HepG2 (cell line): ENCODE results near the gene ZNF567. TPM values are rescaled to one million over a fixed set of nuclear protein-coding genes. Genes with fewer than 3 reads are reported as not detected.

ENCODE experiments used
- DBP ChIP-seq: sonication (generic); formaldehyde crosslinking; IDR thresholded peaks from 2 replicates; pipeline ENCODE4 v1.4.0; 2020; ENCODE audit warnings: missing genetic modification reagents; ENCODE audit errors: not compliant biosample characterization
- FOXP4 ChIP-seq: sonication (generic); formaldehyde crosslinking; IDR thresholded peaks from 2 replicates; pipeline ENCODE4 v1.4.0; 2020; ENCODE audit warnings: missing genetic modification reagents
- GMEB1 ChIP-seq: sonication (generic); formaldehyde crosslinking; IDR thresholded peaks from 2 replicates; pipeline ENCODE4 v1.5.1; 2020; ENCODE audit warnings: missing genetic modification reagents, mild to moderate bottlenecking, borderline replicate concordance
- HDAC6 ChIP-seq: fragments of 200-600 bp; sonication (generic); IDR thresholded peaks from 2 replicates; pipeline ENCODE4 v1.7.0; 2017; ENCODE audit warnings: mild to moderate bottlenecking, antibody characterized with exemption, low read length, low read depth
- HMGXB4 ChIP-seq, 2 experiments: sonication (generic) in 1 of 2; formaldehyde crosslinking in 1 of 2; IDR thresholded peaks; 2 replicates each; pipeline versions ENCODE4 v1.4.0 to v1.6.1; 2018 to 2020; ENCODE audit warnings: missing genetic modification reagents in 2 of 2, borderline replicate concordance in 1 of 2, low read depth in 1 of 2, mild to moderate bottlenecking in 1 of 2, missing biosample characterization in 1 of 2
- PCBP1 ChIP-seq: fragments of 200-400 bp; formaldehyde crosslinking; IDR thresholded peaks from 2 replicates; pipeline ENCODE4 v1.6.1; 2017; ENCODE audit warnings: mild to moderate bottlenecking, low read depth, low read length, borderline replicate concordance
- POLR2A ChIP-seq, 2 experiments: IDR thresholded peaks; 2 replicates each; pipeline ENCODE4 v1.6.1; 2011; ENCODE audit warnings: low read depth in 2 of 2, low read length in 2 of 2, mild to moderate bottlenecking in 1 of 2, moderate library complexity in 1 of 2; ENCODE audit not compliant: insufficient read depth in 1 of 2
- PRDM10 ChIP-seq: sonication (generic); formaldehyde crosslinking; IDR thresholded peaks from 2 replicates; pipeline ENCODE4 v1.4.0; 2020; ENCODE audit warnings: low read depth, missing genetic modification reagents
- SRY ChIP-seq: sonication (generic); formaldehyde crosslinking; IDR thresholded peaks from 2 replicates; pipeline ENCODE4 v1.8.0; 2022; ENCODE audit warnings: mild to moderate bottlenecking, missing genetic modification reagents
- SUZ12 ChIP-seq: fragments of 150-350 bp; IDR thresholded peaks from 2 replicates; pipeline ENCODE4 v1.6.1; 2014; ENCODE audit warnings: low read depth, low read length
- ZBTB7B ChIP-seq: sonication (generic); formaldehyde crosslinking; IDR thresholded peaks from 2 replicates; pipeline ENCODE4 v1.4.0; 2020; ENCODE audit warnings: missing genetic modification reagents
- ZNF33B ChIP-seq: sonication (generic); formaldehyde crosslinking; IDR thresholded peaks from 2 replicates; pipeline ENCODE4 v1.5.1; 2020; ENCODE audit warnings: mild to moderate bottlenecking, missing genetic modification reagents
- ZNF382 ChIP-seq: sonication (generic); formaldehyde crosslinking; IDR thresholded peaks from 2 replicates; pipeline ENCODE4 v1.5.0; 2020; ENCODE audit warnings: missing genetic modification reagents, mild to moderate bottlenecking, borderline replicate concordance
- polyA plus RNA-seq, 8 experiments: library from polyadenylated mRNA; depleted of rRNA in 3 of 8; stranded (reverse) in 7 of 8; unstranded in 1 of 8; fragments of >200 nt; fragmentation: Illumina TruSeq in 4 of 8; extraction: Trizol in 4 of 8; gene quantifications; 2 replicates each; pipeline versions ENCODE4 v1.2.1 to v1.2.3, GENCODE V29; 2011 to 2016; ENCODE audit warnings: low read depth in 4 of 8, missing spikeins in 1 of 8, mixed read lengths in 1 of 8; ENCODE audit not compliant: insufficient read depth in 1 of 8
- total RNA-seq, 5 experiments: library from RNA; depleted of rRNA; stranded (reverse); fragments of >200 nt; fragmentation: Illumina TruSeq; extraction: Trizol; gene quantifications; 2 replicates each; pipeline ENCODE4 v1.2.3, GENCODE V29; 2016; ENCODE audit warnings: low read depth in 1 of 5

The ZNF567 gene
- total and polyA plus RNA-seq, 2 of the 13 experiments (the other 11 are each of a cell fraction or from before 2014, with no cell fraction given): 3.1 to 6.8 TPM

GRCh38 chr19:36687214-36688056 lies at the start of gene ZNF567 (continued):
- TF ChIP-seq GMEB1 (CRISPR knock-in tag) (peak; percentile 94), FOXP4 (peak; percentile 14; the same call in 1 of the 2 replicates), POLR2A (IDR thresholded peaks at IDR 0.05; ENCODE audit: insufficient read depth in 1 of 2, low read depth in 2 of 2, low read length in 2 of 2) (peak; percentile 75 to 84), DBP (CRISPR knock-in tag) (no peak), PRDM10 (CRISPR knock-in tag) (peak; percentile 41; the same call in 1 of the 2 replicates), SUZ12 (peak; percentile 74), PCBP1 (peak; percentile 80; the same call in 1 of the 2 replicates), ZNF33B (peak; percentile 59; the same call in 1 of the 2 replicates), ZBTB7B (CRISPR knock-in tag) (peak; percentile 51; the same call in 1 of the 2 replicates), SRY (CRISPR knock-in tag) (peak; percentile 74), HDAC6 (no peak), ZNF382 (no peak), HMGXB4 (CRISPR knock-in tag; IDR thresholded peaks at IDR 0.05; ENCODE audit: borderline replicate concordance in 1 of 2, low read depth in 1 of 2) (peak; percentile 64 to 81; a peak in 3 of 4 replicates)
